SHP77 (cell line): Measurements from ENCODE around the gene SLC38A3.
"Not testable (repeated sequence)": the region's sequence is repeated elsewhere in the genome, so short reads cannot be mapped to it uniquely, and the experiment has no call there.

Source experiments
- DNase-seq, 2 experiments: peaks; one replicate each; lab custom pipeline; 2025; lab: John Stamatoyannopoulos, UW

The SLC38A3 gene

GRCh38 chr3:50231581-50231980 lies 26.5 kb downstream of the SLC38A3 start:
- DNase-seq, result no peak

GRCh38 chr3:50232303-50232702 lies 27.2 kb downstream of the SLC38A3 start:
- no peak for DNase-seq

GRCh38 chr3:50233176-50233575 lies 28.1 kb downstream of the SLC38A3 start:
- DNase-seq, result no peak

GRCh38 chr3:50235716-50236483 lies 30.8 kb downstream of the SLC38A3 start, which contains the start of gene GNAI2:
Gene GNAI2, plus strand, starts transcription at chr3:50236204. Its CDS starts 132 bp downstream, at chr3:50236336.
- peak; percentile 97 for DNase-seq

- no peak for DNase-seq
These were observed 31.5 kb downstream of the SLC38A3 start for GRCh38 chr3:50236484-50237132.

- no peak for DNase-seq
These were observed 32.1 kb downstream of the SLC38A3 start for GRCh38 chr3:50237133-50237651.

- DNase-seq, result peak; percentile 70 to 91
These were observed 32.9 kb downstream of the SLC38A3 start for GRCh38 chr3:50237754-50238548.

- no peak for DNase-seq
These were observed 33.5 kb downstream of the SLC38A3 start for GRCh38 chr3:50238549-50239026.

GRCh38 chr3:50239649-50240048 lies 34.6 kb downstream of the SLC38A3 start:
- DNase-seq, result no peak

GRCh38 chr3:50241163-50241562 lies 36.1 kb downstream of the SLC38A3 start:
- no peak for DNase-seq

GRCh38 chr3:50241713-50242380 lies 36.8 kb downstream of the SLC38A3 start:
- no peak for DNase-seq

GRCh38 chr3:50242381-50242770 lies 37.3 kb downstream of the SLC38A3 start:
- DNase-seq, result no peak

- DNase-seq, result no peak
These were observed 37.9 kb downstream of the SLC38A3 start for GRCh38 chr3:50242851-50243542.

GRCh38 chr3:50243543-50243895 lies 38.4 kb downstream of the SLC38A3 start:
- DNase-seq, result no peak

- DNase-seq, result not testable (repeated sequence)
These were observed 39.7 kb downstream of the SLC38A3 start for GRCh38 chr3:50244813-50245212.

- no peak for DNase-seq
These were observed 40.2 kb downstream of the SLC38A3 start for GRCh38 chr3:50245251-50245745.

- DNase-seq, result peak; percentile 62 to 75
These were observed 40.9 kb downstream of the SLC38A3 start for GRCh38 chr3:50245831-50246516.

- DNase-seq, result no peak
These were observed 41.5 kb downstream of the SLC38A3 start for GRCh38 chr3:50246517-50246954.

- no peak for DNase-seq
These were observed 43.3 kb downstream of the SLC38A3 start for GRCh38 chr3:50248387-50248786.

- DNase-seq, result no peak
These were observed 44.4 kb downstream of the SLC38A3 start for GRCh38 chr3:50249457-50249856.
